Right kidney (tissue), 1 donor: Measurements from ENCODE around the gene LGR6.

Experiments used
- DNase-seq: peaks from one replicate; pipeline ENCODE4 v3.0.0-alpha.2; 2016

LGR6 gene

GRCh38 chr1:202292773-202293172, 99.2 kb downstream of the LGR6 start:
- no peak for DNase-seq

- no peak for DNase-seq
Observed at GRCh38 chr1:202293569-202293968, 100.0 kb downstream of the LGR6 start.

- no peak for DNase-seq
Observed at GRCh38 chr1:202302166-202302565, 108.6 kb downstream of the LGR6 start.

- no peak for DNase-seq
Observed at GRCh38 chr1:202304375-202304774, 110.8 kb downstream of the LGR6 start.

GRCh38 chr1:202305168-202305567, 111.6 kb downstream of the LGR6 start:
- no peak for DNase-seq

- no peak for DNase-seq
Observed at GRCh38 chr1:202306535-202307345, 113.1 kb downstream of the LGR6 start.

- no peak for DNase-seq
Observed at GRCh38 chr1:202310071-202310725, 116.6 kb downstream of the LGR6 start.

GRCh38 chr1:202310746-202311145, 117.1 kb downstream of the LGR6 start:
- DNase-seq: no peak

GRCh38 chr1:202311875-202312635, 118.5 kb downstream of the LGR6 start:
- DNase-seq: peak; percentile 33

GRCh38 chr1:202315576-202316168, 122.1 kb downstream of the LGR6 start:
- DNase-seq: peak; percentile 58

GRCh38 chr1:202316186-202316585, 122.6 kb downstream of the LGR6 start:
- no peak for DNase-seq

GRCh38 chr1:202317941-202318925, 124.6 kb downstream of the LGR6 start:
- DNase-seq: no peak

- DNase-seq: no peak
Observed at GRCh38 chr1:202319381-202320080, 125.9 kb downstream of the LGR6 start.

GRCh38 chr1:202320081-202320405, 126.4 kb downstream of the LGR6 start:
- no peak for DNase-seq

- DNase-seq: no peak
Observed at GRCh38 chr1:202323731-202324130, 130.1 kb downstream of the LGR6 start.

- no peak for DNase-seq
Observed at GRCh38 chr1:202324646-202325045, 131.0 kb downstream of the LGR6 start.

- no peak for DNase-seq
Observed at GRCh38 chr1:202329891-202330290, 136.3 kb downstream of the LGR6 start.

GRCh38 chr1:202333861-202334260, 140.3 kb downstream of the LGR6 start:
- no peak for DNase-seq

- DNase-seq: peak; percentile 16
Observed at GRCh38 chr1:202343652-202344349, 150.2 kb downstream of the LGR6 start.

- DNase-seq: no peak
Observed at GRCh38 chr1:202348005-202348508, 154.5 kb downstream of the LGR6 start.
